ENCODE measurements around the gene HOXA3.

HOXA3 gene

GRCh38 chr7:27125986-27126394 lies 26.4 kb downstream of the HOXA3 start:
- DNase-seq = no peak

- DNase-seq = no peak
Observed at GRCh38 chr7:27124902-27125689, 27.3 kb downstream of the HOXA3 start.

GRCh38 chr7:27124096-27124901 lies 28.1 kb downstream of the HOXA3 start:
- DNase-seq = no peak

- no peak for DNase-seq
Observed at GRCh38 chr7:27123477-27124053, 28.8 kb downstream of the HOXA3 start.

GRCh38 chr7:27123007-27123476 lies 29.3 kb downstream of the HOXA3 start:
- no peak for DNase-seq

GRCh38 chr7:27122077-27122910 lies 30.1 kb downstream of the HOXA3 start:
- DNase-seq = no peak

GRCh38 chr7:27121684-27122076 lies 30.7 kb downstream of the HOXA3 start:
- no peak for DNase-seq

- DNase-seq = no peak
Observed at GRCh38 chr7:27119412-27119911, 32.9 kb downstream of the HOXA3 start.

GRCh38 chr7:27118580-27118979 lies 33.8 kb downstream of the HOXA3 start:
- DNase-seq = no peak

- DNase-seq = no peak
Observed at GRCh38 chr7:27117887-27118491, 34.4 kb downstream of the HOXA3 start.

- no peak for DNase-seq
Observed at GRCh38 chr7:27116962-27117886, 35.2 kb downstream of the HOXA3 start.

GRCh38 chr7:27116031-27116961 lies 36.1 kb downstream of the HOXA3 start:
- no peak for DNase-seq

- DNase-seq = no peak
Observed at GRCh38 chr7:27115221-27116026, 37.0 kb downstream of the HOXA3 start.

GRCh38 chr7:27114881-27115220 lies 37.5 kb downstream of the HOXA3 start:
- DNase-seq = no peak

GRCh38 chr7:27113991-27114769 lies 38.2 kb downstream of the HOXA3 start:
- DNase-seq = no peak

GRCh38 chr7:27112955-27113949 lies 39.1 kb downstream of the HOXA3 start:
- no peak for DNase-seq

- DNase-seq = no peak
Observed at GRCh38 chr7:27112361-27112760, 40.0 kb downstream of the HOXA3 start.
